HepG2 (cell line): ENCODE data around the gene POLA1. TPM values are rescaled to one million over a fixed set of nuclear protein-coding genes. Genes with fewer than 3 reads are reported as not detected.

Experiments
- EP300 ChIP-seq, 3 experiments: sonication (generic) in 1 of 3; formaldehyde crosslinking in 1 of 3; IDR thresholded peaks; 2 replicates each; pipeline versions ENCODE4 v1.5.1 to v1.6.1; 2011 to 2020; ENCODE audit warnings: low read depth in 2 of 3, low read length in 2 of 3, borderline replicate concordance in 1 of 3, improper control_type of control experiment in 1 of 3, mild to moderate bottlenecking in 1 of 3, missing genetic modification reagents in 1 of 3, moderate library complexity in 1 of 3
- KMT2A ChIP-seq: sonication (generic); formaldehyde crosslinking; IDR thresholded peaks from 2 replicates; pipeline ENCODE4 v1.4.0; 2020; ENCODE audit warnings: missing genetic modification reagents
- PHF20 ChIP-seq: sonication (generic); formaldehyde crosslinking; IDR thresholded peaks from 2 replicates; pipeline ENCODE4 v1.5.0; 2020; ENCODE audit warnings: mild to moderate bottlenecking, missing genetic modification reagents
- PHF21A ChIP-seq: sonication (generic); formaldehyde crosslinking; IDR thresholded peaks from 2 replicates; pipeline ENCODE4 v1.5.0; 2020; ENCODE audit warnings: mild to moderate bottlenecking, missing genetic modification reagents
- PPARG ChIP-seq: conservative IDR thresholded peaks from 2 replicates; pipeline ENCODE4 v1.6.1; 2016; ENCODE audit warnings: missing biosample characterization, missing genetic modification reagents
- RAD21 ChIP-seq: fragments of 450-650 bp; formaldehyde crosslinking; IDR thresholded peaks from 2 replicates; pipeline ENCODE4 v1.5.0; 2020; ENCODE audit warnings: mild to moderate bottlenecking
- SIN3A ChIP-seq: IDR thresholded peaks from 2 replicates; pipeline ENCODE4 v1.6.1; 2011; ENCODE audit warnings: low read depth, mild to moderate bottlenecking, control low read depth, low read length, borderline replicate concordance
- SYNCRIP ChIP-seq: fragments of 200-400 bp; formaldehyde crosslinking; IDR thresholded peaks from 2 replicates; pipeline ENCODE4 v1.6.1; 2018; ENCODE audit warnings: mild to moderate bottlenecking, low read depth, low read length; ENCODE audit not compliant: insufficient read depth
- ZBTB7A ChIP-seq: sonication (generic); formaldehyde crosslinking; IDR thresholded peaks from 2 replicates; pipeline ENCODE4 v1.8.0; 2022; ENCODE audit warnings: mild to moderate bottlenecking, missing genetic modification reagents
- ZNF34 ChIP-seq: sonication (generic); formaldehyde crosslinking; IDR thresholded peaks from 2 replicates; pipeline ENCODE4 v1.4.0; 2020; ENCODE audit warnings: mild to moderate bottlenecking, missing genetic modification reagents, borderline replicate concordance
- ZNF460 ChIP-seq: sonication (generic); formaldehyde crosslinking; IDR thresholded peaks from 2 replicates; pipeline ENCODE4 v1.5.1; 2020; ENCODE audit warnings: missing genetic modification reagents, mild to moderate bottlenecking, borderline replicate concordance
- polyA plus RNA-seq, 8 experiments: library from polyadenylated mRNA; depleted of rRNA in 3 of 8; stranded (reverse) in 7 of 8; unstranded in 1 of 8; fragments of >200 nt; fragmentation: Illumina TruSeq in 4 of 8; extraction: Trizol in 4 of 8; gene quantifications; 2 replicates each; pipeline versions ENCODE4 v1.2.1 to v1.2.3, GENCODE V29; 2011 to 2016; ENCODE audit warnings: low read depth in 4 of 8, missing spikeins in 1 of 8, mixed read lengths in 1 of 8; ENCODE audit not compliant: insufficient read depth in 1 of 8
- total RNA-seq, 5 experiments: library from RNA; depleted of rRNA; stranded (reverse); fragments of >200 nt; fragmentation: Illumina TruSeq; extraction: Trizol; gene quantifications; 2 replicates each; pipeline ENCODE4 v1.2.3, GENCODE V29; 2016; ENCODE audit warnings: low read depth in 1 of 5
- TF ChIP-seq, protein P1 (sequence below): sonication (generic); formaldehyde crosslinking; IDR thresholded peaks from 2 replicates; pipeline ENCODE4 v1.4.0; 2020; ENCODE audit warnings: low read depth, missing genetic modification reagents
- TF ChIP-seq, protein P2 (sequence below): sonication (generic); formaldehyde crosslinking; IDR thresholded peaks from 2 replicates; pipeline ENCODE4 v1.9.0; 2021; ENCODE audit warnings: missing genetic modification reagents, borderline replicate concordance
- TF ChIP-seq, protein P3 (sequence below): sonication (generic); formaldehyde crosslinking; IDR thresholded peaks from 2 replicates; pipeline ENCODE4 v1.4.0; 2020; ENCODE audit warnings: missing genetic modification reagents
- TF ChIP-seq, protein P4 (sequence below): sonication (generic); formaldehyde crosslinking; IDR thresholded peaks from 2 replicates; pipeline ENCODE4 v1.4.0; 2020; ENCODE audit warnings: missing genetic modification reagents, borderline replicate concordance
- TF ChIP-seq, protein P5 (sequence below): sonication (generic); formaldehyde crosslinking; IDR thresholded peaks from 2 replicates; pipeline ENCODE4 v1.9.0; 2021; ENCODE audit warnings: missing genetic modification reagents, mild to moderate bottlenecking, borderline replicate concordance

The POLA1 gene
- total and polyA plus RNA-seq, 2 of the 13 experiments (the other 11 are each of a cell fraction or from before 2014, with no cell fraction given): 3.3 to 26.5 TPM

DNA sequence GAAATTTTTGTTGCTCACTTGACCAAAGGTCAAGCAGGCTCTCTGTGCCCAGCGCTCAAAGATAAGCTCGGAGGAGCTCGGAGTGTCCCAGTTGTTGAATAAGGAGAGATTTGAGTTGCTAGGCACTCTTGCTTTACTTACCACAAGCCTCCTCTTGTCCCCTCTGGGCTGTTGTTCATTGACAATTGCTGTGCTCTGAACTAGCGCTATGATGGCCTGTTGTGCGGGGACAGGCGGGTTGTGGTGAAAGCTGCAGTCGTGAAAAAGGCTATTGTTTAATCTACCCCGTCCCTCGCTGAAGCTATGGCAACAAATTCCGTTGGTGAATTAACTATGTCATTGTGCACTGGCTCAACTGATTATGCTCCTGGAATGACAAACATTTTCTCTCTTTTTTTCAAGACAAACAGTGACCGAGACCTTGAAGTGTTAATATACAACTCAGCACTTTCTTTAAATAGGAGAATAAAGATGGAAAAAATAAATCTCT is 21.0 kb upstream of the POLA1 start (continued):
- TF ChIP-seq, protein P1, sequence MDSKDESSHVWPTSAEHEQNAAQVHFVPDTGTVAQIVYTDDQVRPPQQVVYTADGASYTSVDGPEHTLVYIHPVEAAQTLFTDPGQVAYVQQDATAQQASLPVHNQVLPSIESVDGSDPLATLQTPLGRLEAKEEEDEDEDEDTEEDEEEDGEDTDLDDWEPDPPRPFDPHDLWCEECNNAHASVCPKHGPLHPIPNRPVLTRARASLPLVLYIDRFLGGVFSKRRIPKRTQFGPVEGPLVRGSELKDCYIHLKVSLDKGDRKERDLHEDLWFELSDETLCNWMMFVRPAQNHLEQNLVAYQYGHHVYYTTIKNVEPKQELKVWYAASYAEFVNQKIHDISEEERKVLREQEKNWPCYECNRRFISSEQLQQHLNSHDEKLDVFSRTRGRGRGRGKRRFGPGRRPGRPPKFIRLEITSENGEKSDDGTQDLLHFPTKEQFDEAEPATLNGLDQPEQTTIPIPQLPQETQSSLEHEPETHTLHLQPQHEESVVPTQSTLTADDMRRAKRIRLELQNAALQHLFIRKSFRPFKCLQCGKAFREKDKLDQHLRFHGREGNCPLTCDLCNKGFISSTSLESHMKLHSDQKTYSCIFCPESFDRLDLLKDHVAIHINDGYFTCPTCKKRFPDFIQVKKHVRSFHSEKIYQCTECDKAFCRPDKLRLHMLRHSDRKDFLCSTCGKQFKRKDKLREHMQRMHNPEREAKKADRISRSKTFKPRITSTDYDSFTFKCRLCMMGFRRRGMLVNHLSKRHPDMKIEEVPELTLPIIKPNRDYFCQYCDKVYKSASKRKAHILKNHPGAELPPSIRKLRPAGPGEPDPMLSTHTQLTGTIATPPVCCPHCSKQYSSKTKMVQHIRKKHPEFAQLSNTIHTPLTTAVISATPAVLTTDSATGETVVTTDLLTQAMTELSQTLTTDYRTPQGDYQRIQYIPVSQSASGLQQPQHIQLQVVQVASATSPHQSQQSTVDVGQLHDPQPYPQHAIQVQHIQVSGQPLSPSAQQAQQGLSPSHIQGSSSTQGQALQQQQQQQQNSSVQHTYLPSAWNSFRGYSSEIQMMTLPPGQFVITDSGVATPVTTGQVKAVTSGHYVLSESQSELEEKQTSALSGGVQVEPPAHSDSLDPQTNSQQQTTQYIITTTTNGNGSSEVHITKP (CRISPR knock-in tag): no peak
- TF ChIP-seq ZBTB7A (no peak), PHF21A (CRISPR knock-in tag) (0 out of 2 replicates have a peak, but pooled peaks have one; percentile 20), PHF20 (no peak), PPARG (peak; percentile 32; the same call in 1 of the 2 replicates), RAD21 (CRISPR knock-in tag) (no peak), KMT2A (CRISPR knock-in tag) (no peak), ZNF34 (no peak), ZNF460 (CRISPR knock-in tag) (no peak), SIN3A (no peak), SYNCRIP (no peak), EP300 (IDR thresholded peaks at IDR 0.05; ENCODE audit: low read depth in 2 of 2, low read length in 2 of 2) (no peak), EP300 (CRISPR knock-in tag; IDR thresholded peaks at IDR 0.05; ENCODE audit: borderline replicate concordance) (no peak)
- TF ChIP-seq, protein P2, sequence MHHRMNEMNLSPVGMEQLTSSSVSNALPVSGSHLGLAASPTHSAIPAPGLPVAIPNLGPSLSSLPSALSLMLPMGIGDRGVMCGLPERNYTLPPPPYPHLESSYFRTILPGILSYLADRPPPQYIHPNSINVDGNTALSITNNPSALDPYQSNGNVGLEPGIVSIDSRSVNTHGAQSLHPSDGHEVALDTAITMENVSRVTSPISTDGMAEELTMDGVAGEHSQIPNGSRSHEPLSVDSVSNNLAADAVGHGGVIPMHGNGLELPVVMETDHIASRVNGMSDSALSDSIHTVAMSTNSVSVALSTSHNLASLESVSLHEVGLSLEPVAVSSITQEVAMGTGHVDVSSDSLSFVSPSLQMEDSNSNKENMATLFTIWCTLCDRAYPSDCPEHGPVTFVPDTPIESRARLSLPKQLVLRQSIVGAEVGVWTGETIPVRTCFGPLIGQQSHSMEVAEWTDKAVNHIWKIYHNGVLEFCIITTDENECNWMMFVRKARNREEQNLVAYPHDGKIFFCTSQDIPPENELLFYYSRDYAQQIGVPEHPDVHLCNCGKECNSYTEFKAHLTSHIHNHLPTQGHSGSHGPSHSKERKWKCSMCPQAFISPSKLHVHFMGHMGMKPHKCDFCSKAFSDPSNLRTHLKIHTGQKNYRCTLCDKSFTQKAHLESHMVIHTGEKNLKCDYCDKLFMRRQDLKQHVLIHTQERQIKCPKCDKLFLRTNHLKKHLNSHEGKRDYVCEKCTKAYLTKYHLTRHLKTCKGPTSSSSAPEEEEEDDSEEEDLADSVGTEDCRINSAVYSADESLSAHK: no peak
- TF ChIP-seq, protein P3, sequence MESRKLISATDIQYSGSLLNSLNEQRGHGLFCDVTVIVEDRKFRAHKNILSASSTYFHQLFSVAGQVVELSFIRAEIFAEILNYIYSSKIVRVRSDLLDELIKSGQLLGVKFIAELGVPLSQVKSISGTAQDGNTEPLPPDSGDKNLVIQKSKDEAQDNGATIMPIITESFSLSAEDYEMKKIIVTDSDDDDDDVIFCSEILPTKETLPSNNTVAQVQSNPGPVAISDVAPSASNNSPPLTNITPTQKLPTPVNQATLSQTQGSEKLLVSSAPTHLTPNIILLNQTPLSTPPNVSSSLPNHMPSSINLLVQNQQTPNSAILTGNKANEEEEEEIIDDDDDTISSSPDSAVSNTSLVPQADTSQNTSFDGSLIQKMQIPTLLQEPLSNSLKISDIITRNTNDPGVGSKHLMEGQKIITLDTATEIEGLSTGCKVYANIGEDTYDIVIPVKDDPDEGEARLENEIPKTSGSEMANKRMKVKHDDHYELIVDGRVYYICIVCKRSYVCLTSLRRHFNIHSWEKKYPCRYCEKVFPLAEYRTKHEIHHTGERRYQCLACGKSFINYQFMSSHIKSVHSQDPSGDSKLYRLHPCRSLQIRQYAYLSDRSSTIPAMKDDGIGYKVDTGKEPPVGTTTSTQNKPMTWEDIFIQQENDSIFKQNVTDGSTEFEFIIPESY: no peak
- TF ChIP-seq, protein P4, sequence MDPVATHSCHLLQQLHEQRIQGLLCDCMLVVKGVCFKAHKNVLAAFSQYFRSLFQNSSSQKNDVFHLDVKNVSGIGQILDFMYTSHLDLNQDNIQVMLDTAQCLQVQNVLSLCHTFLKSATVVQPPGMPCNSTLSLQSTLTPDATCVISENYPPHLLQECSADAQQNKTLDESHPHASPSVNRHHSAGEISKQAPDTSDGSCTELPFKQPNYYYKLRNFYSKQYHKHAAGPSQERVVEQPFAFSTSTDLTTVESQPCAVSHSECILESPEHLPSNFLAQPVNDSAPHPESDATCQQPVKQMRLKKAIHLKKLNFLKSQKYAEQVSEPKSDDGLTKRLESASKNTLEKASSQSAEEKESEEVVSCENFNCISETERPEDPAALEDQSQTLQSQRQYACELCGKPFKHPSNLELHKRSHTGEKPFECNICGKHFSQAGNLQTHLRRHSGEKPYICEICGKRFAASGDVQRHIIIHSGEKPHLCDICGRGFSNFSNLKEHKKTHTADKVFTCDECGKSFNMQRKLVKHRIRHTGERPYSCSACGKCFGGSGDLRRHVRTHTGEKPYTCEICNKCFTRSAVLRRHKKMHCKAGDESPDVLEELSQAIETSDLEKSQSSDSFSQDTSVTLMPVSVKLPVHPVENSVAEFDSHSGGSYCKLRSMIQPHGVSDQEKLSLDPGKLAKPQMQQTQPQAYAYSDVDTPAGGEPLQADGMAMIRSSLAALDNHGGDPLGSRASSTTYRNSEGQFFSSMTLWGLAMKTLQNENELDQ (CRISPR knock-in tag): no peak
- TF ChIP-seq, protein P5, sequence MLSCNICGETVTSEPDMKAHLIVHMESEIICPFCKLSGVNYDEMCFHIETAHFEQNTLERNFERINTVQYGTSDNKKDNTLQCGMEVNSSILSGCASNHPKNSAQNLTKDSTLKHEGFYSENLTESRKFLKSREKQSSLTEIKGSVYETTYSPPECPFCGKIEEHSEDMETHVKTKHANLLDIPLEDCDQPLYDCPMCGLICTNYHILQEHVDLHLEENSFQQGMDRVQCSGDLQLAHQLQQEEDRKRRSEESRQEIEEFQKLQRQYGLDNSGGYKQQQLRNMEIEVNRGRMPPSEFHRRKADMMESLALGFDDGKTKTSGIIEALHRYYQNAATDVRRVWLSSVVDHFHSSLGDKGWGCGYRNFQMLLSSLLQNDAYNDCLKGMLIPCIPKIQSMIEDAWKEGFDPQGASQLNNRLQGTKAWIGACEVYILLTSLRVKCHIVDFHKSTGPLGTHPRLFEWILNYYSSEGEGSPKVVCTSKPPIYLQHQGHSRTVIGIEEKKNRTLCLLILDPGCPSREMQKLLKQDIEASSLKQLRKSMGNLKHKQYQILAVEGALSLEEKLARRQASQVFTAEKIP (CRISPR knock-in tag): no peak
